Measurements from ENCODE around the gene USP35. TPM values are rescaled to one million over a fixed set of nuclear protein-coding genes. Genes with fewer than 3 reads are reported as not detected.
A peak's percentile ranks its signal among the peaks of the same experiment; 100 is the strongest.

USP35 gene
- total and polyA plus RNA-seq, 5 experiments from 2014 or later = 0.76 to 12.4 (median 1.5) TPM

DNA sequence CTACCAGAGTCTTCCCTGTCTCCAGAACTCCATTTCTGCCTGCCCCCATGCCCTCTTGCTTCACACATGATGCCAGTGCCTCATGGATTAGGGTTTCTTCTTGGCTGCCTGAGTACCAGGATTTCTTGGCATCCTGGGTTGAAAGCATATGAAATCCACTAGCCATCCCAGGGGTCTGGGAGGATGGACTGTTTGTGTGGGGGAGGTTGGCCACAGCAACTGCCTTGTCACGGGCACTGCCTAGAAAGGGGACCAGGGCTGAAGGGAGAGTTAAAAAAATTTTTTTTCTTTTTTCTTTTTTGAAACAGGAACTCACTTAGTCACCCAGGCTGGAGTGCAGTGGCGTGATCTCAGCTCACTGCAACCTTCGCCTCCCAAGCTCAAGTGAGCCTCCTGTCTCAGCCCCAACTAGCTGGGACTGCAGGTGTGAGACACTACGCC is 4.2 kb downstream of the USP35 start:
- Mint-ChIP-seq H3K27ac (peak overlapping the region; percentile 8 to 86 (median 62)), H3K9me3 (no peaks in the 10 kb centered on the region), H3K36me3 (peaks cover 0 to 3% (median 0%) of the 10 kb centered on the region in 3 donors), H3K4me1 (peaks cover 29 to 72% (median 52%) of the 10 kb centered on the region in 4 donors), H3K27me3 (no peaks in the 10 kb centered on the region), H3K4me3 (peak overlapping the region in 1 of 10 donors; percentile 16)
- ATAC-seq (no peak), DNase-seq (no peak)
- POLR2A ChIA-PET = interaction anchor here (1.3 to 6.6 kb wide), 2 partner anchors 9 kb away, joined by 5 to 63 read pairs; no protein-coding TSS in a partner anchor

DNA sequence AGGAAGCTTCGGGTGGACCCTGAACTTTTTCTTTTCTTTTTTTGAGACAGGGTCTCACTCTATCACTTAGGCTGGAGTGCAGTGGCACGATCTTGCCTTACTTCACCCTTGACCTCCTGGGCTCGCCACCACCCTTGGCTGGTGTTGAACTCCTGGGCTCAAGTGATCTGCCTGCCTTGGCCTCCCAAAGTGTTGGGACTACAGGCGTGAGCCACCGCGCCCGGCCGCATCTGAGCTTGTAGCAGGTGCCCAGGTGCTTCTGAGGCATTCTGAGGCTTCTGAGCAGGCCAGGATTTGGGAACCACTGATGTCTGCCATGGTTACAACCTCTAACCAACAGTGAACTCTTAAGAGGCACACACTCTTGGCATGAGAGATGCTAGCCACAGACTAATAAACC is 5.1 kb downstream of the USP35 start:
- Mint-ChIP-seq H3K27me3 (no peaks in the 10 kb centered on the region), H3K4me1 (peaks cover 27 to 68% (median 50%) of the 10 kb centered on the region in 4 donors), H3K4me3 (no peak overlapping the region), H3K9me3 (no peaks in the 10 kb centered on the region), H3K36me3 (peaks cover 0 to 6% (median 5%) of the 10 kb centered on the region in 3 donors), H3K27ac (peak overlapping the region in 6 of 10 donors; percentile 40 to 88 (median 59))
- POLR2A ChIA-PET = interaction anchor here (1.3 kb wide), 1 partner anchor 8 kb away, joined by 5 read pairs; no protein-coding TSS in a partner anchor
- no peak for DNase-seq
- ATAC-seq = no peak

- POLR2A ChIA-PET = interaction anchor here (1.3 kb wide), 1 partner anchor 7 kb away, joined by 5 read pairs; no protein-coding TSS in a partner anchor
- Mint-ChIP-seq H3K4me3 (no peak overlapping the region), H3K27me3 (no peaks in the 10 kb centered on the region), H3K4me1 (peaks cover 26 to 63% (median 46%) of the 10 kb centered on the region in 4 donors), H3K27ac (peak overlapping the region in 4 of 10 donors; percentile 18 to 80 (median 67)), H3K36me3 (peaks cover 0 to 6% (median 6%) of the 10 kb centered on the region in 3 donors), H3K9me3 (no peaks in the 10 kb centered on the region)
- ATAC-seq (no peak), DNase-seq (no peak)
These were observed 5.8 kb downstream of the USP35 start for GRCh38 chr11:78194490-78194889.

- H3K36me3 Mint-ChIP-seq = peaks cover 0 to 6% (median 6%) of the 10 kb centered on the region in 3 donors
- no peak overlapping the region for H3K4me3 Mint-ChIP-seq
- H3K27me3 Mint-ChIP-seq = no peaks in the 10 kb centered on the region
- H3K27ac Mint-ChIP-seq = peak overlapping the region in 1 of 10 donors; percentile 12
- no peaks in the 10 kb centered on the region for H3K9me3 Mint-ChIP-seq
- peaks cover 18 to 57% (median 36%) of the 10 kb centered on the region in 4 donors for H3K4me1 Mint-ChIP-seq
- ATAC-seq = no peak
- no peak for DNase-seq
- POLR2A ChIA-PET = no interaction called here
These were observed 7.3 kb downstream of the USP35 start for GRCh38 chr11:78195917-78196560.

DNA sequence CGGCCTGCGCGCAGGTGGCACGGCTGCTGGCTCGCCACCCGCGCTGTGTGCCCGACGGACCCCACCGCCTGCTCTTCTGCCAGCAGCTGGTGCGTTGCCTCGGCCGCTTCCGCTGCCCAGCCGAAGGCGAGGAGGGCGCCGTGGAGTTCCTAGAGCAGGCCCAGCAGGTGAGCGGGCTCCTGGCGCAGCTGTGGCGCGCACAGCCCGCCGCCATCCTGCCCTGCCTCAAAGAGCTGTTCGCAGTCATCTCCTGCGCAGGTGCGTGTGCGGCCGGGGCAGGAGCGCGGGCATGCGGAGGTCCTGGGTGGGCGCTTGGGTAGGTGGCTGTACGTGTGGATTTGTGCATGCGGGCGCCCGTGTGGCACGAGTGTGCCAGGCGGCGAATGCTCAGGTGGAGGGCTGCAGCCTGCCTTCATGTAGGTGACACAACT is 8.0 kb downstream of the USP35 start:
- ATAC-seq (no peak), DNase-seq (no peak)
- peaks cover 0 to 6% (median 6%) of the 10 kb centered on the region in 3 donors for H3K36me3 Mint-ChIP-seq
- H3K9me3 Mint-ChIP-seq = no peaks in the 10 kb centered on the region
- peaks cover 22 to 59% (median 37%) of the 10 kb centered on the region in 4 donors for H3K4me1 Mint-ChIP-seq
- peak overlapping the region in 3 of 10 donors; percentile 27 to 63 (median 29) for H3K27ac Mint-ChIP-seq
- no peak overlapping the region for H3K4me3 Mint-ChIP-seq
- H3K27me3 Mint-ChIP-seq = no peaks in the 10 kb centered on the region
- POLR2A ChIA-PET = no interaction called here

DNA sequence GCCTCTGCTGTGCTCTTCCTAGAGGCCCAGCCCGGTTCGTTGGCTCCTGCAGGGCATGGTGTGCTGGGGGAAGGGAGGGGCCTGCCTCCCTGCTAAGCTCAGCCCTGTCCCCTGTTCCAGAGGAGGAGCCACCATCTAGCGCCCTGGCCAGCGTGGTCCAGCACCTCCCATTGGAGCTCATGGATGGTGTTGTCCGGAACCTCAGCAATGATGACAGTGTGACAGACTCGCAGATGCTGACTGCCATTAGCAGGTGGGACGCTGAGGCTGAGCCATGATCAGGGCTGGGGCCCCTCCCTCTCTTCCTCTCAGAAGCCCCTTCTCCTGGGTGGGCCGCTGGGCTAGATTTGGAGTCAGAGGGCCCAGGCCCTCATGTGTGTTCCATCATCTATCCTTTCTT is 9.1 kb downstream of the USP35 start:
- ATAC-seq (no peak), DNase-seq (no peak)
- Mint-ChIP-seq H3K4me1 (peaks cover 27 to 64% (median 43%) of the 10 kb centered on the region in 4 donors), H3K27me3 (no peaks in the 10 kb centered on the region), H3K4me3 (no peak overlapping the region), H3K36me3 (peaks cover 0 to 6% (median 6%) of the 10 kb centered on the region in 3 donors), H3K9me3 (no peaks in the 10 kb centered on the region), H3K27ac (peak overlapping the region in 3 of 10 donors; percentile 5 to 83 (median 70))
- POLR2A ChIA-PET = interaction anchor here (1.0 kb wide), 1 partner anchor 8 kb away, joined by 3 read pairs; no protein-coding TSS in a partner anchor

DNA sequence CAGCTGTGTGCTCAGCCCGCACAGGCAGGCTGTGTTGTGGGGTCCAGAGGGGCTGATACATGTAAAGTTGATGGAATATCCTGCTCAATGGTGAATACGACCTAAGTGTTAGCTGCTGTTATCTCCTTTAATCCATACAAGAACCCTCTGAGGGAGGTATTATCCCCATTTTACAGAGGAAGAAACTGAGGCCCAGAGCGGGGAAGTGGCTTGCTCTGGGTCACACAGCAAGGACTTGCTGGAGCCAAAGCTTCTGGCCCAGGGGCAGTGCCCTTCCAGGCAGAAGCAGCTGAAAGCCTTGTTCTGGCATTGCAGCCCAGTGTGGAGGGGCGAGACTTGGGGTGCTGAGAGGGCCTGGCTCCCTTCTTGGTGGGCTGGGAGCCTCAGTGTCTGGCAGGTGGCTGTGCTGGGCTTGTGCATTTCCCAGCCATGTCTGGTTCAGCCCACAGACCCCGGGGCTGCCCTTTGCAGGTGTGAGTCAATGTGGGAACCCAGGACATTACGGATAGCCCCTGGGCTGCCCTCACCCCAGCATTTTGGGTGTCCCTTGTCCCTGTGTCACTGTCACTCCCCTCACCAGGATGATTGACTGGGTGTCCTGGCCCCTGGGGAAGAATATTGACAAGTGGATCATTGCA is 10.4 kb downstream of the USP35 start:
- no peak overlapping the region for H3K4me3 Mint-ChIP-seq
- POLR2A ChIA-PET = interaction anchor here (5.4 kb wide), 1 partner anchor 10 kb away, joined by 63 read pairs; the partner anchor contains the start of genes KCTD21 and USP35
- ATAC-seq = no peak
- peaks cover 23 to 57% (median 43%) of the 10 kb centered on the region in 4 donors for H3K4me1 Mint-ChIP-seq
- H3K36me3 Mint-ChIP-seq = peaks cover 0 to 6% (median 5%) of the 10 kb centered on the region in 3 donors
- DNase-seq = no peak
- H3K9me3 Mint-ChIP-seq = no peaks in the 10 kb centered on the region
- H3K27ac Mint-ChIP-seq = peak overlapping the region in 7 of 10 donors; percentile 36 to 99 (median 53)
- no peaks in the 10 kb centered on the region for H3K27me3 Mint-ChIP-seq

DNA sequence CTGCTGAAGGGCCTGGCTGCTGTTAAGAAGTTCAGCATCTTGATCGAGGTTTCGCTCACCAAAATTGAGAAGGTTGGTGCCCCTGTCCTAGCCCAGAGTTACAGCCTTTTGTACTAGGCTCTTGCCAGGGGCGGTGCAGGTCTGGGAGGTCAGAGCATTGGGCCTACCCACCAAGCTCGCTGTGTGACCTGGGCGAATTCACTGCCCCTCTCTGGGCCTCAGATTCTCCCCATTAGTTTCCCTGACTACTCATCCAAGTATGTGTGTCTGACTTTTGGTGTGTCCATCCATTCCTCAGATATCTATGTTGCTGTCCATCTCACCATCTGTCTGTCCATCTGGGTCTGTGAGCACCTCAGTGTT is 10.9 kb downstream of the USP35 start:
- ATAC-seq (no peak), DNase-seq (no peak)
- peaks cover 24 to 57% (median 45%) of the 10 kb centered on the region in 4 donors for H3K4me1 Mint-ChIP-seq
- H3K27ac Mint-ChIP-seq = peak overlapping the region in 8 of 10 donors; percentile 17 to 99 (median 58)
- POLR2A ChIA-PET = interaction anchor here (5.4 kb wide), 1 partner anchor 10 kb away, joined by 63 read pairs; the partner anchor contains the start of genes KCTD21 and USP35
- no peaks in the 10 kb centered on the region for H3K27me3 Mint-ChIP-seq
- H3K9me3 Mint-ChIP-seq = no peaks in the 10 kb centered on the region
- H3K4me3 Mint-ChIP-seq = no peak overlapping the region
- H3K36me3 Mint-ChIP-seq = peaks cover 0 to 6% (median 5%) of the 10 kb centered on the region in 3 donors

DNA sequence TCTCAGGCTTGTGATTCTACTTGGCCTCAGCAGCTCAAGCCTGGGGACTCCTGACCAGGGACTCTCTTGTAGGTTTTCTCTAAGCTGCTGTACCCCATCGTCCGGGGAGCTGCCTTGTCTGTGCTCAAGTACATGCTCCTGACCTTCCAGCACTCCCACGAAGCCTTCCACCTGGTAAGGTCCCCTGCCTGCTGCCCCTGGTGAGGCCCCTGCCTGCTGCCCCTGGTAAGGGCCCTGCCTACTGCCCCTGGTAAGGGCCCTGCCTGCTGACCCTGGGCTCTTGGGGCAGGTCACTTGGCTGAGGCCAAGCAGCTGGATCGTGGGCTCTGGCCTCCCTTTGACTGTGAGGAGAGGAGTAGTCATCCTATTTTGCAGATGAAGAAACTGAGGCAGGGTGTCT is 11.3 kb downstream of the USP35 start:
- no peak overlapping the region for H3K4me3 Mint-ChIP-seq
- DNase-seq = no peak
- no peak for ATAC-seq
- POLR2A ChIA-PET = interaction anchor here (5.4 kb wide), 1 partner anchor 11 kb away, joined by 63 read pairs; the partner anchor contains the start of genes KCTD21 and USP35
- no peaks in the 10 kb centered on the region for H3K27me3 Mint-ChIP-seq
- peak overlapping the region in 7 of 10 donors; percentile 43 to 99 (median 62) for H3K27ac Mint-ChIP-seq
- H3K9me3 Mint-ChIP-seq = no peaks in the 10 kb centered on the region
- peaks cover 27 to 57% (median 46%) of the 10 kb centered on the region in 4 donors for H3K4me1 Mint-ChIP-seq
- H3K36me3 Mint-ChIP-seq = peaks cover 0 to 6% (median 5%) of the 10 kb centered on the region in 3 donors

GRCh38 chr11:78200553-78200952 is 11.8 kb downstream of the USP35 start:
- Mint-ChIP-seq H3K9me3 (no peaks in the 10 kb centered on the region), H3K4me1 (peaks cover 25 to 55% (median 49%) of the 10 kb centered on the region in 4 donors), H3K36me3 (peaks cover 0 to 6% (median 5%) of the 10 kb centered on the region in 3 donors), H3K27ac (peak overlapping the region; percentile 85 to 99 (median 97)), H3K4me3 (no peak overlapping the region), H3K27me3 (no peaks in the 10 kb centered on the region)
- POLR2A ChIA-PET = interaction anchor here (5.4 kb wide), 1 partner anchor 11 kb away, joined by 63 read pairs; the partner anchor contains the start of genes KCTD21 and USP35
- DNase-seq (no peak), ATAC-seq (no peak)

GRCh38 chr11:78201096-78201818 is 12.5 kb downstream of the USP35 start:
- ATAC-seq (peak in 1 of 2 donors; percentile 6), DNase-seq (peak in 1 of 10 donors; percentile 13)
- POLR2A ChIA-PET = interaction anchor here (0.9 to 5.4 kb wide), 2 partner anchors 8 to 12 kb away, joined by 5 to 63 read pairs; partner anchors contain the start of genes KCTD21 and USP35
- H3K4me3 Mint-ChIP-seq = peak overlapping the region; percentile 11 to 89 (median 76)
- peaks cover 0 to 6% (median 5%) of the 10 kb centered on the region in 3 donors for H3K36me3 Mint-ChIP-seq
- H3K9me3 Mint-ChIP-seq = no peaks in the 10 kb centered on the region
- peak overlapping the region; percentile 85 to 99 (median 97) for H3K27ac Mint-ChIP-seq
- peaks cover 25 to 56% (median 49%) of the 10 kb centered on the region in 4 donors for H3K4me1 Mint-ChIP-seq
- H3K27me3 Mint-ChIP-seq = no peaks in the 10 kb centered on the region
